GM19467 (cell line): ENCODE measurements around the gene LYL1.

ENCODE experiments used
- ATAC-seq: cut with Tn5 transposase; IDR thresholded peaks from one replicate; pipeline ENCODE4 v1.9.1; 2021; ENCODE audit warnings: mild to moderate bottlenecking, moderate library complexity; ENCODE audit not compliant: unreplicated experiment

Gene LYL1

GRCh38 chr19:13060233-13060963 is 42.3 kb downstream of the LYL1 start:
- no peak for ATAC-seq

- no peak for ATAC-seq
These were observed 43.6 kb downstream of the LYL1 start for GRCh38 chr19:13058951-13059660.

GRCh38 chr19:13057744-13058143 is 44.9 kb downstream of the LYL1 start:
- ATAC-seq, result no peak

- no peak for ATAC-seq
These were observed 45.5 kb downstream of the LYL1 start for GRCh38 chr19:13057147-13057572.

- ATAC-seq, result no peak
These were observed 46.5 kb downstream of the LYL1 start for GRCh38 chr19:13056052-13056660.

- no peak for ATAC-seq
These were observed 47.2 kb downstream of the LYL1 start for GRCh38 chr19:13055213-13056051.

GRCh38 chr19:13054626-13055212 is 47.9 kb downstream of the LYL1 start:
- no peak for ATAC-seq

GRCh38 chr19:13053761-13054625 is 48.7 kb downstream of the LYL1 start:
- no peak for ATAC-seq

GRCh38 chr19:13053238-13053637 is 49.4 kb downstream of the LYL1 start:
- no peak for ATAC-seq

- ATAC-seq, result no peak
These were observed 50.0 kb downstream of the LYL1 start for GRCh38 chr19:13052447-13053175.

GRCh38 chr19:13051557-13052165 is 51.0 kb downstream of the LYL1 start:
- no peak for ATAC-seq

- no peak for ATAC-seq
These were observed 52.4 kb downstream of the LYL1 start for GRCh38 chr19:13050274-13050673.
